Large intestine (tissue), 3 donors: ENCODE results near the gene ZNF276. TPM values are rescaled to one million over a fixed set of nuclear protein-coding genes. Genes with fewer than 3 reads are reported as not detected.
"Not testable (repeated sequence)": the region's sequence is repeated elsewhere in the genome, so short reads cannot be mapped to it uniquely, and the experiment has no call there.

Experiments
- DNase-seq, 2 donors: peaks; one replicate each; pipeline versions ENCODE4 v3.0.0 to v3.0.0-alpha.2; 2013
- H3K27ac ChIP-seq: one replicate; pipeline ENCODE4 v1.5.1; 2013; ENCODE audit warnings: low read length
- H3K27me3 ChIP-seq: 2 replicates; pipeline ENCODE4 v1.6.1; 2013; ENCODE audit warnings: low read length; ENCODE audit not compliant: control insufficient read depth, insufficient read depth
- H3K36me3 ChIP-seq: 2 replicates; pipeline ENCODE4 v1.6.1; 2013; ENCODE audit warnings: low read length; ENCODE audit not compliant: control insufficient read depth, insufficient read depth
- H3K4me1 ChIP-seq: one replicate; pipeline ENCODE4 v1.6.1; 2013; ENCODE audit warnings: low read length; ENCODE audit not compliant: control insufficient read depth, insufficient read depth
- H3K4me3 ChIP-seq: one replicate; pipeline ENCODE4 v1.5.1; 2013; ENCODE audit warnings: low read length
- H3K9me3 ChIP-seq: one replicate; pipeline ENCODE4 v1.6.1; 2013; ENCODE audit warnings: mild to moderate bottlenecking, low read depth, low read length, moderate library complexity; ENCODE audit not compliant: control insufficient read depth
- WGBS: methylation state at CpG from one replicate; pipeline ENCODE4 v1.1.5; 2013; ENCODE audit warnings: low lambda C conversion rate; ENCODE audit not compliant: insufficient coverage; 5-methylcytosine and 5-hydroxymethylcytosine counted together
- polyA plus RNA-seq: library from polyadenylated mRNA; unstranded; fragments of 120-200 nt; gene quantifications from one replicate; pipeline ENCODE4 v1.2.1, GENCODE V29; 2013

The ZNF276 gene
- polyA plus RNA-seq, 1 donor: 35.7 TPM

DNA sequence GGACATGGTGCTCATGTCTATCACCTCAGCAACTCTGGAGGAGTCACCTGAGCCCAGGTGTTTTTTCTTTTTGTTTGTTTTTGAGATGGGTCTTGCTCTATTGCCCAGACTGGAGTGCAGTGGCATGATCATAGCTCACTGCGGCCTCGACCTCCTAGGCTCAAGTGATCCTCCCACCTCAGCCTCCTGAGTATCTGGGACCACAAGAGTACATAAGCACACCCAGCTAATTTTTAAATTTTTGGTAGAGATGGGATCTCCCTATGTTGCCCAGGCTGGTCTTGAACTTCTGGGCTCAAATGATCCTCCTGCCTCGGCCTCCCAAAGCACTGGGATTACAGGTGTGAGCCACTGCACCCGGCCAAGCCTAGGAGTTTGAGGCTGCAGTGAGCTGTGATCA, 31.7 kb upstream of the ZNF276 start:
- peaks cover 52% of the 10 kb centered on the region for H3K36me3 ChIP-seq
- H3K9me3 ChIP-seq: not testable (repeated sequence)

DNA sequence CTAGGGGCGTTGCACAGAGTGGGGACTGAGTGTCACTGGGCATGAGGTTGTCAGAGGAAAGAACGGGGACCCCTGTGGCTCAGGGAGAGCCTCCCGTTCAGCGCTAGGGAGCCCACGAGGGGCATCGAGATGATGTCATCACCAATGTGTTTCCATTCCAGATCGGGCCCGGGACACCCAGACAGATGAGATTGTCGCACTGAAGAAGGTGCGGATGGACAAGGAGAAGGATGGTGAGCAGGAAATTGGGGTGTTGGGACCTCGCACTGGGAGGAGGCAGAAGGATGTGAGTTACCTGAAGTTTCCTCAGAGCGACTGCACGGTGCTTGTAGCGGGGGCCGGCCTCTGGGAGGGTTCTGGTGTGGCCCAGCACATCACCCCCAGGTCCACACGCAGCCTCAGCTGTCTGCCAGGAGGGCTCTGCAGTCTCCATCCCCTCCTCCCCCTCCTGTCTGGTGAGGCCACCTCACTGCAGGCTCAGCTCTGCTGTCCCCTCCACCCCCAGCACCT, 30.9 kb upstream of the ZNF276 start:
- no peak for DNase-seq
- Histone ChIP-seq H3K4me1 (peaks cover 22% of the 10 kb centered on the region), H3K4me3 (no peak overlapping the region), H3K27ac (no peak overlapping the region), H3K36me3 (peaks cover 60% of the 10 kb centered on the region), H3K27me3 (no peaks in the 10 kb centered on the region), H3K9me3 (no peaks in the 10 kb centered on the region)
- WGBS: no CpG with 5 or more reads among the region's 16 CpGs

More for the DNA sequence above, 31.7 kb upstream of the ZNF276 start:
- not testable (repeated sequence) for H3K27me3 ChIP-seq, H3K4me3 ChIP-seq, DNase-seq, H3K27ac ChIP-seq
- no CpG with 5 or more reads among the region's 4 CpGs for WGBS
- peaks cover 15% of the 10 kb centered on the region for H3K4me1 ChIP-seq

DNA sequence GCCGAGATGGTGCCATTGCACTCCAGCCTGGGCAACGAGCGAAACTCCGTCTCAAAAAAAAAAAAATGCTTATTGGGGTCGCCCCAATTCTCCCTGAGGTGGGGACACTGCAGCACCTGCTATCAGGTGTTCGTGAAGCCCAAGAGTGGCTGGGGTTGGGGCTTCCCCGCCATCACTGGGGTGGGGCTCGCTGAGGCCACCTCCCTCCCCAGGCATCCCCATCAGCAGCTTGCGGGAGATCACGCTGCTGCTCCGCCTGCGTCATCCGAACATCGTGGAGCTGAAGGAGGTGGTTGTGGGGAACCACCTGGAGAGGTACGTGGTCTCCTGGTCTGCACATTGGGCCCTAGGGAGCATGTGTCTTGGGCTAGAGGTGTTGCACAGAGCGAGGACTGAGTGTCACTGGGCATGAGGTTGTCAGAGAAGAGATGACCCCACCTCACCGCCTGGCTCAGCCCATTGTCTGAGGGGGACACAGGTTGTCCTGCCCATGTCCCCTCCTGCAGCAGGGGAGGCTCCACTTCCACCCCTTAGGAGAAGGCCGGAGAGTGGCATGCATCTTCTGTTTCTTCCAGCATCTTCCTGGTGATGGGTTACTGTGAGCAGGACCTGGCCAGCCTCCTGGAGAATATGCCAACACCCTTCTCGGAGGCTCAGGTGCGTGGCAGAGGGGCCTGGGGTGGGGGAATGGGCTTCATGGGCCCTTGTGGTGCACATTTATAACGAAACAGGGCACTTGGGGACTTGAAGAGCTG, 29.9 kb upstream of the ZNF276 start:
- H3K36me3 ChIP-seq: peaks cover 69% of the 10 kb centered on the region
- H3K27me3 ChIP-seq: no peaks in the 10 kb centered on the region
- WGBS: no CpG with 5 or more reads among the region's 21 CpGs
- no peak for DNase-seq
- H3K4me3 ChIP-seq: no peak overlapping the region
- H3K9me3 ChIP-seq: no peaks in the 10 kb centered on the region
- no peak overlapping the region for H3K27ac ChIP-seq
- peaks cover 27% of the 10 kb centered on the region for H3K4me1 ChIP-seq

DNA sequence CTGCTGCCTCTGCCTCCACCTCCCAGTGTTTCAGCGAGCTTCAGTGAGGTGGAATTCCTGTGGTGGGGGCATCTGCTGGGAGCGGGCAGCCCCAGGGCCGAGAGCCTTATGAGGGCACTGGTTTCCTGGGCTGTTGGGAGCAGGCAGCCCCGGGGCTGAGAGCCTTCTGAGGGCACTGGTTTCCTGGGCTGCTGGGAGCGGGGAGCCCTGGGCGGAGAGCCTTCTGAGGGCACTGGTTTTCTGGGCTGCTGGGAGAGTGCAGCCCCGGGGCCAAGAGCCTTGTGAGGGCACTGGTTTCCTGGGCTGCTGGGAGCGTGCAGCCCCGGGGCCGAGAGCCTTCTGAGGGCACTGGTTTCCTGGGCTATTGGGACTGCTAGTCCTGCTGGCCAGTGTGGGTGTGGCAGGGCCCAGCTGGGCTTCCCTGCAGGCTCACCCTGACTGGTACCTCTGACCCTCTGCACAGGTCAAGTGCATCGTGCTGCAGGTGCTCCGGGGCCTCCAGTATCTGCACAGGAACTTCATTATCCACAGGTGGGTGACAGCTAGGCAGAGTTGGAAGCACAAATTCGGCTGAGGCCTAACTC, 29.3 kb upstream of the ZNF276 start:
- Histone ChIP-seq H3K4me3 (no peak overlapping the region), H3K4me1 (peaks cover 27% of the 10 kb centered on the region), H3K36me3 (peaks cover 76% of the 10 kb centered on the region), H3K27me3 (no peaks in the 10 kb centered on the region), H3K27ac (no peak overlapping the region), H3K9me3 (peaks cover under 1% of the 10 kb centered on the region)
- DNase-seq: no peak
- WGBS: no CpG with 5 or more reads among the region's 13 CpGs

DNA sequence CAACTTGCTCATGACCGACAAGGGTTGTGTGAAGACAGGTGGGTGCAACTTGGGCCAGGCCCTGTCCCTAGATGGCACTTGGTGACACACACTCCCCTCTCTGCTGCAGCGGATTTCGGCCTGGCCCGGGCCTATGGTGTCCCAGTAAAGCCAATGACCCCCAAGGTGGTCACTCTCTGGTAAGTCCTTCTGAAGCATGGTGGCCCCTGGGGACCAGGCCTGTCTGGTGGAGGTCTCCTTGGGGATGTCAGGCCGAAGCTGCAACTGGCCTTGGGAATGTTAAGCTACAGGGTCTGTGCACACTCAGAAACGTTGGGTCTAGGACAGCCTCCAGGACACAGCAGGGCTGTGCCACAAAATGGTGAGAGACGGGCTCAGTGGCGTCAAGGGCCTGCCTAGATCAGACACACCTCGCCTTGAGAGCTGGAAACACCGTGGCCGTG, 28.0 kb upstream of the ZNF276 start:
- Histone ChIP-seq H3K36me3 (peaks cover 87% of the 10 kb centered on the region), H3K4me1 (peaks cover 19% of the 10 kb centered on the region), H3K27me3 (no peaks in the 10 kb centered on the region), H3K27ac (no peak overlapping the region), H3K9me3 (peaks cover 3% of the 10 kb centered on the region), H3K4me3 (no peak overlapping the region)
- DNase-seq: no peak
- no CpG with 5 or more reads among the region's 11 CpGs for WGBS

DNA sequence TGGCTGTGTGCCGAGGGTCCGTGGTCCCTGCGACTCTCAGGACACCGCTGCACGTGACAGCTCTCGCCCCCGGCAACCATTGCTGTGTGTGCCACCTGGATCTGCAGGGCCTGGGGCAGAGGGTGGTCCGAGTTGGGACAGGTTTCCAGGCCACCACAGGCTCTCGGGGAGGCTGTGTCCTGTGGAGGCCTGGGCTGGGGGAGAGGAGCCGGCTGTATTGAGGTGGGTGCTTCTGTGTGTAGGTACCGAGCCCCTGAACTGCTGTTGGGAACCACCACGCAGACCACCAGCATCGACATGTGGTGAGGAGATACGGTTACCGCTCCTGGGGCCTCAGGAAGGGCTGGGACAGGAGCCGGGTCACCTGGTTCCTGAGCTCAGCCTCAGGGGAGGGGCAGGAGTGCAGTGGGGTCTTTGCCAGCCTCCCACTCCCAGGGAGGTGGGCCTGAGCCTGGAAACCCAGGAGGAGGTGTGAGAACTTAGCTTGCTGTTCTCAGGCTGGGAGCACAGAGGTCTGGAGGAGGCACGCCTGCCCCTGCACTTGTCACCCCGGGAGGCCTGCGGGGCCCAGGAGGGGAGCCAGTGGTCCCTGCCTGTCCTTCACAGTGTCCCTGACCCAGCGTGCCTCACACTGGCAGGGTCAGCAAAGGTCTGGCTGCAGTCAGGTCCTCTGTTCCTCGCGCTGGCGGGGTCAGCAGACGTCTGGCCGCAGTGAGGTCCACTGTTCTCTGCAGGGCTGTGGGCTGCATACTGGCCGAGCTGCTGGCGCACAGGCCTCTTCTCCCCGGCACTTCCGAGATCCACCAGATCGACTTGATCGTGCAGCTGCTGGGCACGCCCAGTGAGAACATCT, 27.2 kb upstream of the ZNF276 start:
- H3K4me3 ChIP-seq: no peak overlapping the region
- H3K27me3 ChIP-seq: no peaks in the 10 kb centered on the region
- DNase-seq: no peak
- H3K4me1 ChIP-seq: peaks cover 15% of the 10 kb centered on the region
- H3K27ac ChIP-seq: no peak overlapping the region
- peaks cover 3% of the 10 kb centered on the region for H3K9me3 ChIP-seq
- H3K36me3 ChIP-seq: peaks cover 89% of the 10 kb centered on the region
- WGBS: no CpG with 5 or more reads among the region's 32 CpGs

DNA sequence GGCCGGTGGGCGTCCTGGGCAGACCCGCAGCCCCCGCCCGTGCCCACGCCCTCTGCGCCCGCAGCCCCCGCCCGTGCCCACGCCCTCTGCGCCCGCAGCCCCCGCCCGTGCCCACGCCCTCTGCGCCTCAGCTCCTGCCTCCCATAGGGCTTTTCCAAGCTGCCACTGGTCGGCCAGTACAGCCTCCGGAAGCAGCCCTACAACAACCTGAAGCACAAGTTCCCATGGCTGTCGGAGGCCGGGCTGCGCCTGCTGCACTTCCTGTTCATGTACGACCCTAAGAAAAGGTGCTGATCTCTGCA, 26.6 kb upstream of the ZNF276 start:
- Histone ChIP-seq H3K4me1 (peaks cover 17% of the 10 kb centered on the region), H3K27ac (peak overlapping the region; percentile 49), H3K36me3 (peaks cover 86% of the 10 kb centered on the region)
- H3K9me3 ChIP-seq, DNase-seq, H3K27me3 ChIP-seq, H3K4me3 ChIP-seq: not testable (repeated sequence)
- no CpG with 5 or more reads among the region's 23 CpGs for WGBS

DNA sequence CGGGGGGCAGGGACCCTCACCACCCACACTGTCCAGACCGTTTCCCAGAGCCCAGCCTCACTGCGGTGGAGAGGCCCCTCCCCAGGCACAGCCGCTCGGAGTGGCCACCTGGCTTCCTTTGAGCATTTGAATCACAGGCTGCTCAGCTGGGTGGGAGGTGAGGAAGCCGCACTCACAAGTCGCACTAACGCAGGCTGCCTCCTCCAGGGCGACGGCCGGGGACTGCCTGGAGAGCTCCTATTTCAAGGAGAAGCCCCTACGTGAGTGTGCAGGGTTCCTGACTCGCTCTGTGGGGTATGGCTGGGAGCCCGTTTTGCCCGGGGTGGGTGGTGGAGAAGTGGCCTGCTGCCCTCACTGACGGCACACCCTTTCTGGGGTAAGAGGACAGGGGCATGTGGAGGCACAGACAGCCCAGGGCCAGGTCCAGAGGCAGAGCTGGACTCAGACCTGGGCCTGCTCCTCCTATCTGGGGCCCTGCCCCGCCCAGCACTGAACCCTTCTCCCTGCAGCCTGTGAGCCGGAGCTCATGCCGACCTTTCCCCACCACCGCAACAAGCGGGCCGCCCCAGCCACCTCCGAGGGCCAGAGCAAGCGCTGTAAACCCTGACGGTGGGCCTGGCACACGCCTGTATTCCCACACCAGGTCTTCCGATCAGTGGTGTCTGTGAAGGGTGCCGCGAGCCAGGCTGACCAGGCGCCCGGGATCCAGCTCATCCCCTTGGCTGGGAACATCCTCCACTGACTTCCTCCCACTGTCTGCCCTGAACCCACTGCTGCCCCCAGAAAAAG, 26.1 kb upstream of the ZNF276 start:
- peaks cover 81% of the 10 kb centered on the region for H3K36me3 ChIP-seq
- no CpG with 5 or more reads among the region's 31 CpGs for WGBS
- H3K27ac ChIP-seq: peak overlapping the region; percentile 49
- no peaks in the 10 kb centered on the region for H3K27me3 ChIP-seq
- peaks cover 20% of the 10 kb centered on the region for H3K4me1 ChIP-seq
- peak; percentile 64 to 75 for DNase-seq
- peaks cover 3% of the 10 kb centered on the region for H3K9me3 ChIP-seq
- no peak overlapping the region for H3K4me3 ChIP-seq

DNA sequence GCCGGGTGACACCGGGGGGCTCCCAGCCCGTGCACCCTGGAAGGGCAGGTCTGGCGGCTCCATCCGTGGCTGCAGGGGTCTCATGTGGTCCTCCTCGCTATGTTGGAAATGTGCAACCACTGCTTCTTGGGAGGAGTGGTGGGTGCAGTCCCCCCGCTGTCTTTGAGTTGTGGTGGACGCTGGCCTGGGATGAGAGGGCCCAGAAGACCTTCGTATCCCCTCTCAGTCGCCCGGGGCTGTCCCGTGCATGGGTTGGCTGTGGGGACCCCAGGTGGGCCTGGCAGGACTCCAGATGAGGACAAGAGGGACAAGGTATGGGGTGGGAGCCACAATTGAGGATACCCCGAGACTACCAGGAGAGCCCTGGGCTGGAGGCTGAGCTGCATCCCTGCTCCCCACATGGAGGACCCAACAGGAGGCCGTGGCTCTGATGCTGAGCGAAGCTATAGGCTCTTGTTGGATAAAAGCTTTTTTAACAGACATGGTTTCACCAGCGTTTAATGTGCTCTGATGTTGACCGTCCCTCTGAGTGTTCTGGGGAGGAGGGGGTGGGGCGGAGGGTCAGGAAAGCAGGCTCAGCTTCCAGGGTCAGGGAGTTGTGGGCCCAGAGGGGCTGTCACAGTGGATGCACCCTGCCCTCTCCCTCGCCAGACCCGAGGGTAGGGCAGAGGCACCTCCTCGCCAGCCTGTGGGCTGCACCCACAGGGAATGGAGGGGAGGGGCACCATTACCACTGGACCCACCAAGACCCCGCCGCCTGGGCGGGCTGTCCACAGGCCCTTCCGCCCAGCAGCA, 25.3 kb upstream of the ZNF276 start:
- H3K9me3 ChIP-seq: peaks cover 3% of the 10 kb centered on the region
- WGBS: no CpG with 5 or more reads among the region's 25 CpGs
- H3K4me1 ChIP-seq: peaks cover 25% of the 10 kb centered on the region
- H3K27ac ChIP-seq: no peak overlapping the region
- peaks cover 75% of the 10 kb centered on the region for H3K36me3 ChIP-seq
- DNase-seq: no peak
- no peak overlapping the region for H3K4me3 ChIP-seq
- no peaks in the 10 kb centered on the region for H3K27me3 ChIP-seq
